HepG2 (cell line): ENCODE data around the gene NLRP6. TPM values are rescaled to one million over a fixed set of nuclear protein-coding genes. Genes with fewer than 3 reads are reported as not detected.

ENCODE experiments used
- ETV6 ChIP-seq: sonication (generic); formaldehyde crosslinking; conservative IDR thresholded peaks from 2 replicates; pipeline ENCODE4 v1.4.0; 2020; ENCODE audit warnings: missing genetic modification reagents
- FOSL2 ChIP-seq: sonication (generic); formaldehyde crosslinking; IDR thresholded peaks from 2 replicates; pipeline ENCODE4 v1.4.0; 2020; ENCODE audit warnings: missing genetic modification reagents
- GATA4 ChIP-seq: sonication (generic); IDR thresholded peaks from 2 replicates; pipeline ENCODE4 v1.6.1; 2016; ENCODE audit warnings: antibody characterized with exemption, low read depth, borderline replicate concordance
- GLI4 ChIP-seq: sonication (generic); formaldehyde crosslinking; IDR thresholded peaks from 2 replicates; pipeline ENCODE4 v1.5.1; 2020; ENCODE audit warnings: missing genetic modification reagents, mild to moderate bottlenecking, moderate library complexity, borderline replicate concordance
- GZF1 ChIP-seq: sonication (generic); formaldehyde crosslinking; IDR thresholded peaks from 2 replicates; pipeline ENCODE4 v1.5.1; 2020; ENCODE audit warnings: mild to moderate bottlenecking, missing genetic modification reagents
- HHEX ChIP-seq: IDR thresholded peaks from 2 replicates; pipeline ENCODE4 v1.6.1; 2016; ENCODE audit warnings: control low read depth
- HOXA5 ChIP-seq: sonication (generic); formaldehyde crosslinking; IDR thresholded peaks from 2 replicates; pipeline ENCODE4 v1.4.0; 2020; ENCODE audit warnings: missing genetic modification reagents
- HOXA7 ChIP-seq: sonication (generic); formaldehyde crosslinking; IDR thresholded peaks from 2 replicates; pipeline ENCODE4 v1.8.1; 2022; ENCODE audit warnings: mild to moderate bottlenecking, missing genetic modification reagents, moderate library complexity
- MXD4 ChIP-seq: IDR thresholded peaks from 2 replicates; pipeline ENCODE4 v1.6.1; 2016; ENCODE audit warnings: mild to moderate bottlenecking, missing biosample characterization, missing genetic modification reagents
- NFE2 ChIP-seq: sonication (generic); formaldehyde crosslinking; IDR thresholded peaks from 2 replicates; pipeline ENCODE4 v1.4.0; 2020; ENCODE audit warnings: missing genetic modification reagents
- REL ChIP-seq: sonication (generic); formaldehyde crosslinking; conservative IDR thresholded peaks from 2 replicates; pipeline ENCODE4 v1.8.0; 2022; ENCODE audit warnings: mild to moderate bottlenecking, missing genetic modification reagents, moderate library complexity
- REPIN1 ChIP-seq: sonication (generic); formaldehyde crosslinking; IDR thresholded peaks from 2 replicates; pipeline ENCODE4 v1.8.0; 2022; ENCODE audit warnings: missing genetic modification reagents, low read depth, mild to moderate bottlenecking, borderline replicate concordance
- RFXAP ChIP-seq: sonication (generic); formaldehyde crosslinking; IDR thresholded peaks from 2 replicates; pipeline ENCODE4 v1.4.0; 2020; ENCODE audit warnings: missing genetic modification reagents, borderline replicate concordance
- TSC22D2 ChIP-seq: sonication (generic); formaldehyde crosslinking; IDR thresholded peaks from 2 replicates; pipeline ENCODE4 v1.5.1; 2020; ENCODE audit warnings: missing genetic modification reagents, mild to moderate bottlenecking, borderline replicate concordance
- ZNF232 ChIP-seq: sonication (generic); formaldehyde crosslinking; IDR thresholded peaks from 2 replicates; pipeline ENCODE4 v1.4.0; 2020; ENCODE audit warnings: missing genetic modification reagents, borderline replicate concordance
- ZNF331 ChIP-seq: sonication (generic); formaldehyde crosslinking; IDR thresholded peaks from 2 replicates; pipeline ENCODE4 v1.4.0; 2020; ENCODE audit warnings: missing genetic modification reagents
- ZNF556 ChIP-seq: sonication (generic); formaldehyde crosslinking; IDR thresholded peaks from 2 replicates; pipeline ENCODE4 v1.4.0; 2020; ENCODE audit warnings: mild to moderate bottlenecking, missing genetic modification reagents, borderline replicate concordance
- ZNF598 ChIP-seq: sonication (generic); formaldehyde crosslinking; IDR thresholded peaks from 2 replicates; pipeline ENCODE4 v1.5.1; 2020; ENCODE audit warnings: mild to moderate bottlenecking, missing genetic modification reagents, borderline replicate concordance
- ZSCAN9 ChIP-seq: IDR thresholded peaks from 2 replicates; pipeline ENCODE4 v1.6.1; 2016; ENCODE audit warnings: borderline replicate concordance
- polyA plus RNA-seq, 8 experiments: library from polyadenylated mRNA; depleted of rRNA in 3 of 8; stranded (reverse) in 7 of 8; unstranded in 1 of 8; fragments of >200 nt; fragmentation: Illumina TruSeq in 4 of 8; extraction: Trizol in 4 of 8; gene quantifications; 2 replicates each; pipeline versions ENCODE4 v1.2.1 to v1.2.3, GENCODE V29; 2011 to 2016; ENCODE audit warnings: low read depth in 4 of 8, missing spikeins in 1 of 8, mixed read lengths in 1 of 8; ENCODE audit not compliant: insufficient read depth in 1 of 8
- total RNA-seq, 5 experiments: library from RNA; depleted of rRNA; stranded (reverse); fragments of >200 nt; fragmentation: Illumina TruSeq; extraction: Trizol; gene quantifications; 2 replicates each; pipeline ENCODE4 v1.2.3, GENCODE V29; 2016; ENCODE audit warnings: low read depth in 1 of 5
- TF ChIP-seq, protein P1 (sequence below): sonication (generic); formaldehyde crosslinking; IDR thresholded peaks from 2 replicates; pipeline ENCODE4 v1.4.0; 2020; ENCODE audit warnings: missing genetic modification reagents
- TF ChIP-seq, protein P2 (sequence below): IDR thresholded peaks from 2 replicates; pipeline ENCODE4 v1.6.1; 2016; ENCODE audit warnings: low read depth

The NLRP6 gene
- total and polyA plus RNA-seq, 2 of the 13 experiments (the other 11 are each of a cell fraction or from before 2014, with no cell fraction given) = not detected

DNA sequence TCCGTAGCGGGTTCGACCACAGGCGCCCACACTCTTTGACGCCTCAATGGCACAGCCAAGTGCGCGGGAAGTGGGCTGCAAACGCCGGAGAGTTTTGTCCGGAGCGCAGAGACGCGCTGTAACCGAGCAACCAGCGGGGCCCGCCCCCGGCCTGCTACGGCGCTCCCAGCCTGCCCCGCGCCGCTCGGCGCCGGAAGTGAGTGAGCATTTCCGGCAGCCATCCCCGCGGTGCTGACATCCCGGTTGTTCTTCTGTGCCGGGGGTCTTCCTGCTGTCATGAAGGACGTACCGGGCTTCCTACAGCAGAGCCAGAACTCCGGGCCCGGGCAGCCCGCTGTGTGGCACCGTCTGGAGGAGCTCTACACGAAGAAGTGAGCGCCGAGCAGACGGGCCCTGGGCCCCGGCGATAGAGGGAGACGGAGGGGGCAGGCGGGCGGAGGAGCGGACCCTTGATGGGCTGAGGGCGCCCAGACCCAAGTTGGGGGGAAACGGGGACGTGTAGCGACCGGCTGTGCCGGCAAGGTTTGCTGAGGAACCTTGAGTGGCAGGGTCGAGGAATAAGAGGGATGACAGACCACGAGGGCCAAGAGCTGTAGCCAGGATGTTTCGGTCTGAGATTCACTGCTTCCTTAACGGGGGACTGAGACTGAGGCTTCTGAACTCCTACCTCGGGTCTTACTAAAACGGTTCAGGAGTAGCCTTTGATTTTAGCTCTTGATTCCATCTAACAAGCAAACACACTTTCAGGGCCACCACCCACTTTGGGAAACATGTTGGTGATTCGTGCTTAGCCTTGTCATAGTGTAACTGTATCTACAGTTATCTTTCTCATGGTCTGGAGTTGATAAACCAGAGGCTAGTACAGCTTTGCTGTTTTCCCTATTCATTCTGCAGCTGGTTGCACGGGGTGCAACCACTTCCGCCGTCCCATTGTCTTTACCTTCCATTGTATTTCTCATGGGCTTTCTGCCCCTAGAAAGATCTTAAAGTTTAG lies 41.1 kb upstream of the NLRP6 start, which contains the start of gene PSMD13 (continued):
- TF ChIP-seq FOSL2 (CRISPR knock-in tag) (0 out of 2 replicates have a peak, but pooled peaks have one; percentile 9), HOXA5 (CRISPR knock-in tag) (no peak; the same call in 1 of the 2 replicates), GATA4 (no peak; the same call in 1 of the 2 replicates), ZNF331 (CRISPR knock-in tag) (0 out of 2 replicates have a peak, but pooled peaks have one; percentile 10), MXD4 (CRISPR knock-in tag) (no peak; the same call in 1 of the 2 replicates), ETV6 (peak; percentile 53), ZSCAN9 (peak; percentile 31; the same call in 1 of the 2 replicates), RFXAP (CRISPR knock-in tag) (no peak), REPIN1 (CRISPR knock-in tag) (no peak; the same call in 1 of the 2 replicates), HHEX (no peak), ZNF556 (CRISPR knock-in tag) (no peak), NFE2 (CRISPR knock-in tag) (no peak), TSC22D2 (CRISPR knock-in tag) (no peak; the same call in 1 of the 2 replicates), GLI4 (CRISPR knock-in tag) (no peak), ZNF598 (CRISPR knock-in tag) (peak; percentile 68; the same call in 1 of the 2 replicates), REL (CRISPR knock-in tag) (0 out of 2 replicates have a peak, but pooled peaks have one; percentile 34), GZF1 (CRISPR knock-in tag) (no peak), HOXA7 (no peak; the same call in 1 of the 2 replicates), ZNF232 (0 out of 2 replicates have a peak, but pooled peaks have one; percentile 28)
- TF ChIP-seq, protein P1, sequence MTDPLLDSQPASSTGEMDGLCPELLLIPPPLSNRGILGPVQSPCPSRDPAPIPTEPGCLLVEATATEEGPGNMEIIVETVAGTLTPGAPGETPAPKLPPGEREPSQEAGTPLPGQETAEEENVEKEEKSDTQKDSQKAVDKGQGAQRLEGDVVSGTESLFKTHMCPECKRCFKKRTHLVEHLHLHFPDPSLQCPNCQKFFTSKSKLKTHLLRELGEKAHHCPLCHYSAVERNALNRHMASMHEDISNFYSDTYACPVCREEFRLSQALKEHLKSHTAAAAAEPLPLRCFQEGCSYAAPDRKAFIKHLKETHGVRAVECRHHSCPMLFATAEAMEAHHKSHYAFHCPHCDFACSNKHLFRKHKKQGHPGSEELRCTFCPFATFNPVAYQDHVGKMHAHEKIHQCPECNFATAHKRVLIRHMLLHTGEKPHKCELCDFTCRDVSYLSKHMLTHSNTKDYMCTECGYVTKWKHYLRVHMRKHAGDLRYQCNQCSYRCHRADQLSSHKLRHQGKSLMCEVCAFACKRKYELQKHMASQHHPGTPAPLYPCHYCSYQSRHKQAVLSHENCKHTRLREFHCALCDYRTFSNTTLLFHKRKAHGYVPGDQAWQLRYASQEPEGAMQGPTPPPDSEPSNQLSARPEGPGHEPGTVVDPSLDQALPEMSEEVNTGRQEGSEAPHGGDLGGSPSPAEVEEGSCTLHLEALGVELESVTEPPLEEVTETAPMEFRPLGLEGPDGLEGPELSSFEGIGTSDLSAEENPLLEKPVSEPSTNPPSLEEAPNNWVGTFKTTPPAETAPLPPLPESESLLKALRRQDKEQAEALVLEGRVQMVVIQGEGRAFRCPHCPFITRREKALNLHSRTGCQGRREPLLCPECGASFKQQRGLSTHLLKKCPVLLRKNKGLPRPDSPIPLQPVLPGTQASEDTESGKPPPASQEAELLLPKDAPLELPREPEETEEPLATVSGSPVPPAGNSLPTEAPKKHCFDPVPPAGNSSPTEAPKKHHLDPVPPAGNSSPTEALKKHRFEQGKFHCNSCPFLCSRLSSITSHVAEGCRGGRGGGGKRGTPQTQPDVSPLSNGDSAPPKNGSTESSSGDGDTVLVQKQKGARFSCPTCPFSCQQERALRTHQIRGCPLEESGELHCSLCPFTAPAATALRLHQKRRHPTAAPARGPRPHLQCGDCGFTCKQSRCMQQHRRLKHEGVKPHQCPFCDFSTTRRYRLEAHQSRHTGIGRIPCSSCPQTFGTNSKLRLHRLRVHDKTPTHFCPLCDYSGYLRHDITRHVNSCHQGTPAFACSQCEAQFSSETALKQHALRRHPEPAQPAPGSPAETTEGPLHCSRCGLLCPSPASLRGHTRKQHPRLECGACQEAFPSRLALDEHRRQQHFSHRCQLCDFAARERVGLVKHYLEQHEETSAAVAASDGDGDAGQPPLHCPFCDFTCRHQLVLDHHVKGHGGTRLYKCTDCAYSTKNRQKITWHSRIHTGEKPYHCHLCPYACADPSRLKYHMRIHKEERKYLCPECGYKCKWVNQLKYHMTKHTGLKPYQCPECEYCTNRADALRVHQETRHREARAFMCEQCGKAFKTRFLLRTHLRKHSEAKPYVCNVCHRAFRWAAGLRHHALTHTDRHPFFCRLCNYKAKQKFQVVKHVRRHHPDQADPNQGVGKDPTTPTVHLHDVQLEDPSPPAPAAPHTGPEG (CRISPR knock-in tag) = no peak
- TF ChIP-seq, protein P2, sequence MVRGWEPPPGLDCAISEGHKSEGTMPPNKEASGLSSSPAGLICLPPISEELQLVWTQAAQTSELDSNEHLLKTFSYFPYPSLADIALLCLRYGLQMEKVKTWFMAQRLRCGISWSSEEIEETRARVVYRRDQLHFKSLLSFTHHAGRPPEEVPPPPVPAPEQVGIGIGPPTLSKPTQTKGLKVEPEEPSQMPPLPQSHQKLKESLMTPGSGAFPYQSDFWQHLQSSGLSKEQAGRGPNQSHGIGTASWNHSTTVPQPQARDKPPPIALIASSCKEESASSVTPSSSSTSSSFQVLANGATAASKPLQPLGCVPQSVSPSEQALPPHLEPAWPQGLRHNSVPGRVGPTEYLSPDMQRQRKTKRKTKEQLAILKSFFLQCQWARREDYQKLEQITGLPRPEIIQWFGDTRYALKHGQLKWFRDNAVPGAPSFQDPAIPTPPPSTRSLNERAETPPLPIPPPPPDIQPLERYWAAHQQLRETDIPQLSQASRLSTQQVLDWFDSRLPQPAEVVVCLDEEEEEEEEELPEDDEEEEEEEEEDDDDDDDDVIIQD (CRISPR knock-in tag) = peak; percentile 22; the same call in 1 of the 2 replicates
